Heart right ventricle (tissue), 16 donors: ENCODE data around the gene AUTS2. TPM values are rescaled to one million over a fixed set of nuclear protein-coding genes. Genes with fewer than 3 reads are reported as not detected.

Experiments
- ATAC-seq, 8 donors: fragments of 200-7000 bp; cut with Tn5 transposase; one replicate each; pipeline ENCODE4 v1.9.1; 2020; ENCODE audit warnings: mild to moderate bottlenecking in 8 of 8, moderate library complexity in 8 of 8, moderate number of reproducible peaks in 1 of 8
- DNase-seq, 2 donors: peaks; one replicate each; pipeline ENCODE4 v3.0.0-alpha.2; 2020
- H3K27ac ChIP-seq, 10 donors: fragments of 200-600 bp; sonication (generic) in 2 of 10; one replicate each; pipeline versions ENCODE4 v1.5.0 to v1.8.0; 2020 to 2022; ENCODE audit warnings: mild to moderate bottlenecking in 3 of 10
- H3K27me3 ChIP-seq, 7 donors: fragments of 200-600 bp; one replicate each; pipeline ENCODE4 v1.8.0; 2021 to 2022; ENCODE audit warnings: mild to moderate bottlenecking in 2 of 7
- H3K36me3 ChIP-seq, 9 donors: fragments of 200-600 bp; sonication (generic) in 1 of 9; one replicate each; pipeline versions ENCODE4 v1.5.0 to v1.8.0; 2020 to 2022; ENCODE audit warnings: mild to moderate bottlenecking in 2 of 9
- H3K4me1 ChIP-seq, 9 donors: fragments of 200-600 bp; sonication (generic) in 1 of 9; one replicate each; pipeline versions ENCODE4 v1.5.0 to v1.8.0; 2020 to 2022; ENCODE audit warnings: mild to moderate bottlenecking in 4 of 9
- H3K4me3 ChIP-seq, 10 donors: fragments of 200-600 bp; sonication (generic) in 2 of 10; one replicate each; pipeline versions ENCODE4 v1.5.0 to v1.8.0; 2020 to 2022; ENCODE audit warnings: mild to moderate bottlenecking in 7 of 10, moderate library complexity in 2 of 10
- H3K9me3 ChIP-seq, 11 donors: fragments of 200-600 bp in 10 of 11; sonication (generic) in 2 of 11; one replicate each; pipeline versions ENCODE4 v1.5.0 to v1.8.0; 2013 to 2022; ENCODE audit warnings: mild to moderate bottlenecking in 2 of 11, control low read depth in 1 of 11, moderate library complexity in 1 of 11
- WGBS, 2 donors: extraction: QIAGEN DNeasy Blood & Tissue Kit; methylation state at CpG; one replicate each; pipeline ENCODE4 v1.1.7; 2013; ENCODE audit warnings: inconsistent platforms in 1 of 2; 5-methylcytosine and 5-hydroxymethylcytosine counted together
- intact Hi-C, 10 donors: fragments of 100-400 bp; cut with DNase I; formaldehyde crosslinking; loops; one replicate each; pipeline versions ENCODE4 v1.11.1 to v1.14.2; 2022
- polyA plus RNA-seq, 2 donors: library from polyadenylated mRNA; stranded (reverse); fragments of 200-250 nt; gene quantifications; one replicate each; pipeline ENCODE4 v1.2.3, GENCODE V29; 2013
- total RNA-seq, 10 donors: library from RNA; stranded (reverse); fragmentation: NEBNext Ultra II Directional in 3 of 10; extraction: Animal tissue kit (Norgen Biotek cat#: 25700) in 3 of 10; gene quantifications; one replicate each; pipeline versions ENCODE4 v1.2.1 to v1.2.4, GENCODE V29; 2021 to 2023
- TF ChIP-seq, protein P1 (sequence below), 9 donors: fragments of 200-600 bp; sonication (generic) in 2 of 9; IDR thresholded peaks; one replicate each; pipeline versions ENCODE4 v1.5.0 to v1.8.0; 2021 to 2022; ENCODE audit warnings: antibody characterized with exemption in 9 of 9, mild to moderate bottlenecking in 5 of 9, moderate library complexity in 1 of 9
- donor health status: Arrhythmogenic right ventricular cardiomyopathy.
- donor health status: ischemic (EF 13 %, LVEDD 7.1; RV severe dilation, severe dysfunction).
- donor health status: healthy with polysubstance abuse.
- donor health status: DM: no; HTN: yes; CAD: no.
- donor health status: DM: no; HTN: no; CAD: no.
- donor health status: ischemic (EF 25% LVEDD 6.9; RV normal size, moderate dysfunction).
- donor health status: ischemic (EF 25% LVEDD 5.7; RV mildly dilated, moderate dysfunction).
- donor health status: healthy.
- donor health status: DM: yes; HTN: yes; CAD: no.
- donor health status: Ischemic cardiomyopathy.
- donor health status: ischemic (EF 35%, LVEDD 5.7; RV mildly dilated, moderate dysfunction).
- donor health status: nonischemic (EF 11% LVEDD 7.7; RV severe dilation, severe dysfunction).
- donor health status: DM: yes; HTN: yes; CAD: no.
- donor health status: PGD.
- donor health status: ischemic (EF 29% LVEDD 5.4; RV normal size, mild dysfunction).
- donor health status: nonischemic (EF 23%, LVEDD 6.1; RV moderate dilation, normal function).

AUTS2 gene
- total and polyA plus RNA-seq, 12 donors, result 1.6 to 11.2 (median 7.3) TPM

DNA sequence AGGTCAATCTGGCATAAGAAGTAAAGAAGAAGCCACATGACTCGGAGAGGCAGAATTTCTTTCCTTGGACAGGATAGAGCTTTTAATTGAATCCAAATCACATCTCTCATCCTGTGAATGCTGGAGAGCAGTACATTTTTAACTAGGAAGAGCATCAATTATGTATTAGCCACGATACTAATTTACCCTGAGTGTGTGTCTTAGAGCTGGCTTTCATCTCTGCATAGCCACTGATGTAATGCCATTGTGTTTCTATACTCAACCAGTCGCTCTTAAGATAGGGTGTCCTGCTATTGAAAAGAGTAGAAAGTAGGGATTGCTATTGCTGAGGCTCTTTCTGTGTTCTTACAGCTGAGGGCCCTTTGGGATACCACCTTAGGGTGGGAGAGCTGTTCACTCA lies 280.3 kb downstream of the AUTS2 start:
- no peaks in the 10 kb centered on the region for H3K36me3 ChIP-seq
- H3K4me3 ChIP-seq, result no peak overlapping the region
- no peaks in the 10 kb centered on the region for H3K27me3 ChIP-seq
- no peak overlapping the region for H3K27ac ChIP-seq
- TF ChIP-seq, protein P1, sequence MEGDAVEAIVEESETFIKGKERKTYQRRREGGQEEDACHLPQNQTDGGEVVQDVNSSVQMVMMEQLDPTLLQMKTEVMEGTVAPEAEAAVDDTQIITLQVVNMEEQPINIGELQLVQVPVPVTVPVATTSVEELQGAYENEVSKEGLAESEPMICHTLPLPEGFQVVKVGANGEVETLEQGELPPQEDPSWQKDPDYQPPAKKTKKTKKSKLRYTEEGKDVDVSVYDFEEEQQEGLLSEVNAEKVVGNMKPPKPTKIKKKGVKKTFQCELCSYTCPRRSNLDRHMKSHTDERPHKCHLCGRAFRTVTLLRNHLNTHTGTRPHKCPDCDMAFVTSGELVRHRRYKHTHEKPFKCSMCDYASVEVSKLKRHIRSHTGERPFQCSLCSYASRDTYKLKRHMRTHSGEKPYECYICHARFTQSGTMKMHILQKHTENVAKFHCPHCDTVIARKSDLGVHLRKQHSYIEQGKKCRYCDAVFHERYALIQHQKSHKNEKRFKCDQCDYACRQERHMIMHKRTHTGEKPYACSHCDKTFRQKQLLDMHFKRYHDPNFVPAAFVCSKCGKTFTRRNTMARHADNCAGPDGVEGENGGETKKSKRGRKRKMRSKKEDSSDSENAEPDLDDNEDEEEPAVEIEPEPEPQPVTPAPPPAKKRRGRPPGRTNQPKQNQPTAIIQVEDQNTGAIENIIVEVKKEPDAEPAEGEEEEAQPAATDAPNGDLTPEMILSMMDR (IDR thresholded peaks at IDR 0.05), result no peak
- H3K9me3 ChIP-seq, result no peaks in the 10 kb centered on the region
- ATAC-seq (no peak), DNase-seq (no peak)
- intact Hi-C loops, result no loop called here
- WGBS, 2 donors, result 71 to 78% methylated on average over 3 of the region's 3 CpGs
- H3K4me1 ChIP-seq, result peaks cover 0 to 10% (median 0%) of the 10 kb centered on the region in 9 donors

DNA sequence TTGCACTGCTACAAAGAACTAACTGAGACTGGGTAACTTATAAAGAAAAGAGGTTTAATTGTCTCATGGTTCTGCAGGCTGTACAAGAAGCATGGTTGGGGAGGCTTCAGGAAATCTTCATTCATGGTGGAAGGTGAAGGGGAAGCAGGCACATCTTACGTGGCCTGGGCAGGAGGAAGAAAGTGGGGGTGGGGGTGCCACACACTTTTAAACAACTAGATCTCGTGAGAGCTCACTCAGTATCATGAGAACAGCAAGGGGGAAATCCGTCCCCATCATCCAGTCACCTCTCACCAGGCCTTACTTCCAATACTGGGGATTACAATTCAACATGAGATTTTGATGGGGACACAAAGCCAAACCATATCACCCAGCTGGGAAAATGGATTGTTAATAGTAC lies 281.7 kb downstream of the AUTS2 start:
- no peak overlapping the region for H3K4me3 ChIP-seq
- TF ChIP-seq, protein P1 (IDR thresholded peaks at IDR 0.05), result no peak
- WGBS, 2 donors, result 92 to 97% methylated on average over 3 of the region's 3 CpGs
- H3K4me1 ChIP-seq, result peaks cover 0 to 10% (median 0%) of the 10 kb centered on the region in 9 donors
- no peaks in the 10 kb centered on the region for H3K36me3 ChIP-seq
- H3K9me3 ChIP-seq, result no peaks in the 10 kb centered on the region
- no peak for DNase-seq
- no peak for ATAC-seq
- intact Hi-C loops, result no loop called here
- H3K27ac ChIP-seq, result no peak overlapping the region
- no peaks in the 10 kb centered on the region for H3K27me3 ChIP-seq

DNA sequence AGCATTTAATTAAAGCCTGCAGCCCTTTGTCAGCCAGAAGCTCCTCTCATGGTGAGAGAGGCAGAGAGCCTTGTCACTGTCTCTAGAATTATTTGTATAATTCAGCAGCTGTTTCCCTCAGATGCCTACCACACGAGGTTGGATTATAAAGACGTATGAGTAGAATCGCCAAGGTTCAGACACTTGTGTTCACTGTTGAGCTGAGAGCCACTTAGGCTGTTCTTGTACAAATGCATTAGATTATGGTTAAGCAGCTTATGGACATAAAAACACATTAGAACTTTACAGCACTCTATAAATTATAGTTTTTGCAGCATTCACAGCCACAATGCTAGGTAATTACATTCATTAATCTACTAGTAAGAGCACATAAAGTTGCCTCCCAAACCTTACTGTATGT lies 282.6 kb downstream of the AUTS2 start:
- ATAC-seq (no peak), DNase-seq (no peak)
- Histone ChIP-seq H3K4me1 (peaks cover 0 to 10% (median 0%) of the 10 kb centered on the region in 9 donors), H3K27me3 (no peaks in the 10 kb centered on the region), H3K36me3 (no peaks in the 10 kb centered on the region), H3K9me3 (no peaks in the 10 kb centered on the region), H3K4me3 (no peak overlapping the region), H3K27ac (no peak overlapping the region)
- TF ChIP-seq, protein P1 (IDR thresholded peaks at IDR 0.05), result no peak
- 88 to 90% methylated on average over 3 of the region's 3 CpGs for WGBS, 2 donors
- intact Hi-C loops, result no loop called here

DNA sequence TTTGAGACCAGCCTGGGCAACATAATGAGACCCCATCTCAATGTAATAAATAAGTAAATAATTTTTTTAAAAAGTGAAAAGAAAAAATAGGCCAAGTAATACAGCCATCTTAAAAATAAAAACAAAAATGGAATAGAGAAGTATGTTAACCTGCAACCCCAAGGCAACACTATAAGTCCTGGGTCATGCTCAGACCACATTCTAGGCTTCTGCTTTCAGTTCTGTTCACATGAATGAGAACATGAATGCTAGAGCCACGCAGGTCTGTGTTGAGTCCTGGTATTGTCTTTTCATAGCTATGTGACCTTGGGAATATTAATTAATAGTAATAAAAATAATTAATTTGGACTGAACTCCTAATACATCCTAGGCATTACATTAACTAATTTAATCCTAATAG lies 284.0 kb downstream of the AUTS2 start:
- TF ChIP-seq, protein P1 (IDR thresholded peaks at IDR 0.05), result no peak
- WGBS, 2 donors, result 95 to 98% methylated on average over 1 of the region's 1 CpG
- Histone ChIP-seq H3K4me1 (peaks cover 0 to 10% (median 0%) of the 10 kb centered on the region in 9 donors), H3K9me3 (no peaks in the 10 kb centered on the region), H3K4me3 (no peak overlapping the region), H3K27me3 (no peaks in the 10 kb centered on the region), H3K36me3 (no peaks in the 10 kb centered on the region), H3K27ac (no peak overlapping the region)
- ATAC-seq, result no peak
- intact Hi-C loops, result no loop called here
- DNase-seq, result no peak
